T-cell (primary cell): ENCODE results near the gene CACTIN. TPM values are rescaled to one million over a fixed set of nuclear protein-coding genes. Genes with fewer than 3 reads are reported as not detected.
"Not testable (repeated sequence)": the region's sequence is repeated elsewhere in the genome, so short reads cannot be mapped to it uniquely, and the experiment has no call there.

Experiments used
- ATAC-seq, 4 experiments: fragments of 200-7000 bp in 3 of 4; fragments of 150-1000 bp in 1 of 4; cut with Tn5 transposase; replicated peaks in 1 of 4; 1 replicate in 3 of 4; 2 replicates in 1 of 4; pipeline ENCODE4 v1.10.0; 2021; ENCODE audit warnings: moderate library complexity in 3 of 4, mild to moderate bottlenecking in 2 of 4, moderate number of reproducible peaks in 1 of 4
- CTCF ChIA-PET, 2 donors: fragments of 300-600 bp; sonication (Branson Sonifier 250); formaldehyde crosslinking; loops; one replicate each; lab custom pipeline; 2022; ENCODE audit warnings: antibody characterized with exemption in 2 of 2; lab: Charles Lee
- POLR2A ChIA-PET, 2 donors: fragments of 300-600 bp; sonication (Branson Sonifier 250); formaldehyde crosslinking; loops; one replicate each; lab custom pipeline; 2022; ENCODE audit warnings: antibody characterized with exemption in 2 of 2; lab: Charles Lee
- DNase-seq, 35 experiments: peaks; one replicate each; pipeline versions ENCODE4 v3.0.0 to v3.0.0-alpha.2; 2013 to 2023
- H3K27ac ChIP-seq: one replicate; pipeline ENCODE4 v1.5.1; 2013; ENCODE audit warnings: low read length
- H3K27me3 ChIP-seq, 2 experiments: replicated peaks in 1 of 2; 1 replicate in 1 of 2; 2 replicates in 1 of 2; pipeline versions ENCODE4 v1.6.1 to v1.7.0; 2013; ENCODE audit warnings: low read length in 1 of 2, mixed read lengths in 1 of 2; ENCODE audit not compliant: control insufficient read depth in 2 of 2, insufficient read depth in 2 of 2; ENCODE audit errors: extremely low read depth in 1 of 2
- H3K36me3 ChIP-seq, 2 donors: 1 replicate in 1 of 2; 2 replicates in 1 of 2; pipeline versions ENCODE4 v1.6.1 to v1.7.0; 2013; ENCODE audit warnings: low read length in 1 of 2; ENCODE audit not compliant: control insufficient read depth in 2 of 2, insufficient read depth in 1 of 2; ENCODE audit errors: extremely low read depth in 1 of 2
- H3K4me1 ChIP-seq, 2 experiments: 1 replicate in 1 of 2; 2 replicates in 1 of 2; pipeline versions ENCODE4 v1.6.1 to v1.7.0; 2013; ENCODE audit warnings: low read length in 2 of 2, mixed read lengths in 1 of 2; ENCODE audit not compliant: insufficient read depth in 2 of 2, control insufficient read depth in 1 of 2; ENCODE audit errors: extremely low read depth in 1 of 2
- H3K4me3 ChIP-seq, 2 donors: 1 replicate in 1 of 2; 2 replicates in 1 of 2; pipeline versions ENCODE4 v1.5.1 to v1.7.0; 2013; ENCODE audit warnings: mild to moderate bottlenecking in 2 of 2, low read length in 1 of 2, moderate library complexity in 1 of 2; ENCODE audit not compliant: control insufficient read depth in 1 of 2; ENCODE audit errors: extremely low read depth in 1 of 2
- H3K9me3 ChIP-seq: 2 replicates; pipeline ENCODE4 v1.7.0; 2013
- H3K27ac Mint-ChIP-seq, 2 donors: one replicate each; pipeline ENCODE4 v1.8.0; 2020 to 2021; ENCODE audit warnings: mild to moderate bottlenecking in 2 of 2, mixed read lengths in 2 of 2
- H3K27me3 Mint-ChIP-seq, 2 donors: one replicate each; pipeline ENCODE4 v1.8.0; 2021 to 2022; ENCODE audit warnings: mixed read lengths in 2 of 2
- H3K36me3 Mint-ChIP-seq: one replicate; pipeline ENCODE4 v1.8.0; 2021; ENCODE audit warnings: mixed read lengths
- H3K4me1 Mint-ChIP-seq, 3 donors: one replicate each; pipeline ENCODE4 v1.8.0; 2020 to 2022; ENCODE audit warnings: mixed read lengths in 3 of 3, mild to moderate bottlenecking in 1 of 3
- H3K4me3 Mint-ChIP-seq, 3 donors: one replicate each; pipeline ENCODE4 v1.8.0; 2020 to 2022; ENCODE audit warnings: mild to moderate bottlenecking in 3 of 3, mixed read lengths in 3 of 3, moderate library complexity in 3 of 3
- H3K9me3 Mint-ChIP-seq, 3 donors: one replicate each; pipeline ENCODE4 v1.8.0; 2020 to 2022; ENCODE audit warnings: mixed read lengths in 3 of 3
- WGBS: methylation state at CpG from one replicate; pipeline ENCODE4 v1.1.5; 2013; ENCODE audit warnings: missing lambda C conversion rate; ENCODE audit not compliant: insufficient coverage; 5-methylcytosine and 5-hydroxymethylcytosine counted together
- total RNA-seq, 35 experiments: library from RNA in 6 of 35; stranded (reverse) in 6 of 35; fragments of 120-200 nt in 1 of 35; gene quantifications; one replicate each; pipeline versions ENCODE4 v1.2.1 to v1.2.4 and lab custom pipeline; 2013 to 2026

Gene CACTIN
- total RNA-seq, 5 donors from 2014 or later (not counting 1 experiment from before 2014, with no cell fraction given), result 25.9 to 59.0 (median 55.8) TPM

- ChIA-PET CTCF (interaction anchor here in 1 of 2 donors (0.6 kb wide), 1 partner anchor 188 kb away, joined by 4 read pairs; no protein-coding TSS in a partner anchor), POLR2A (no interaction called here)
- Mint-ChIP-seq H3K9me3 (no peaks in the 10 kb centered on the region), H3K27me3 (no peaks in the 10 kb centered on the region), H3K4me1 (no peaks in the 10 kb centered on the region), H3K36me3 (peaks cover 6% of the 10 kb centered on the region), H3K4me3 (no peak overlapping the region), H3K27ac (no peak overlapping the region)
- Histone ChIP-seq H3K9me3 (no peaks in the 10 kb centered on the region), H3K36me3 (peaks cover 18 to 34% of the 10 kb centered on the region in 2 donors), H3K4me3 (no peak overlapping the region), H3K27ac (no peak overlapping the region), H3K4me1 (no peaks in the 10 kb centered on the region), H3K27me3 (no peaks in the 10 kb centered on the region)
- ATAC-seq, result no peak
- DNase-seq, result no peak
- 98% methylated on average over 12 of the region's 14 CpGs for WGBS
Measured at GRCh38 chr19:3652422-3652821, 25.8 kb upstream of the CACTIN start.

- H3K27ac Mint-ChIP-seq, result no peak overlapping the region
- DNase-seq (no peak), ATAC-seq (no peak)
- Histone ChIP-seq H3K9me3 (no peaks in the 10 kb centered on the region), H3K27me3 (no peaks in the 10 kb centered on the region), H3K4me3 (no peak overlapping the region), H3K36me3 (peaks cover 11 to 29% of the 10 kb centered on the region in 2 donors), H3K27ac (no peak overlapping the region), H3K4me1 (no peaks in the 10 kb centered on the region)
- H3K4me1 Mint-ChIP-seq, result no peaks in the 10 kb centered on the region
- H3K4me3 Mint-ChIP-seq, result no peak overlapping the region
- CTCF ChIA-PET, result no interaction called here
- H3K36me3 Mint-ChIP-seq, result no peaks in the 10 kb centered on the region
- no peaks in the 10 kb centered on the region for H3K9me3 Mint-ChIP-seq
- POLR2A ChIA-PET, result no interaction called here
- no peaks in the 10 kb centered on the region for H3K27me3 Mint-ChIP-seq
- 96% methylated on average over 27 of the region's 33 CpGs for WGBS
Measured at GRCh38 chr19:3651684-3652083, 25.1 kb upstream of the CACTIN start.

GRCh38 chr19:3649888-3650287 lies 23.3 kb upstream of the CACTIN start:
- DNase-seq, result no peak
- Mint-ChIP-seq H3K27me3 (no peaks in the 10 kb centered on the region), H3K4me3 (no peak overlapping the region), H3K9me3 (no peaks in the 10 kb centered on the region), H3K36me3 (no peaks in the 10 kb centered on the region), H3K27ac (no peak overlapping the region), H3K4me1 (no peaks in the 10 kb centered on the region)
- no peak for ATAC-seq
- H3K36me3 ChIP-seq, result peaks cover 9 to 27% of the 10 kb centered on the region in 2 donors
- CTCF ChIA-PET, result no interaction called here
- WGBS, result 94% methylated on average over 15 of the region's 16 CpGs
- H3K27me3 ChIP-seq, result no peaks in the 10 kb centered on the region
- H3K4me3 ChIP-seq, result no peak overlapping the region
- no peaks in the 10 kb centered on the region for H3K4me1 ChIP-seq
- H3K27ac ChIP-seq, result no peak overlapping the region
- no peaks in the 10 kb centered on the region for H3K9me3 ChIP-seq
- POLR2A ChIA-PET, result no interaction called here

GRCh38 chr19:3648037-3648905 lies 21.7 kb upstream of the CACTIN start:
- Histone ChIP-seq H3K4me1 (no peaks in the 10 kb centered on the region), H3K36me3 (peaks cover 15 to 28% of the 10 kb centered on the region in 2 donors), H3K27ac (no peak overlapping the region), H3K4me3 (no peak overlapping the region), H3K27me3 (no peaks in the 10 kb centered on the region), H3K9me3 (no peaks in the 10 kb centered on the region)
- H3K4me3 Mint-ChIP-seq, result no peak overlapping the region
- H3K27me3 Mint-ChIP-seq, result no peaks in the 10 kb centered on the region
- ChIA-PET CTCF (no interaction called here), POLR2A (no interaction called here)
- ATAC-seq, result no peak
- H3K27ac Mint-ChIP-seq, result no peak overlapping the region
- H3K36me3 Mint-ChIP-seq, result no peaks in the 10 kb centered on the region
- no peak for DNase-seq
- no peaks in the 10 kb centered on the region for H3K4me1 Mint-ChIP-seq
- 98% methylated on average over 27 of the region's 33 CpGs for WGBS
- no peaks in the 10 kb centered on the region for H3K9me3 Mint-ChIP-seq

GRCh38 chr19:3647102-3647501 lies 20.5 kb upstream of the CACTIN start:
- H3K27ac ChIP-seq, H3K9me3 Mint-ChIP-seq, DNase-seq, H3K4me1 Mint-ChIP-seq, H3K27me3 ChIP-seq, ATAC-seq, H3K27ac Mint-ChIP-seq, POLR2A ChIA-PET, CTCF ChIA-PET, H3K4me3 Mint-ChIP-seq, H3K4me3 ChIP-seq, H3K36me3 Mint-ChIP-seq, H3K9me3 ChIP-seq, H3K27me3 Mint-ChIP-seq, H3K4me1 ChIP-seq: not testable (repeated sequence)
- WGBS, result 91% methylated on average over 5 of the region's 5 CpGs
- peaks cover 15 to 24% of the 10 kb centered on the region in 2 donors for H3K36me3 ChIP-seq

- H3K9me3 Mint-ChIP-seq, result no peaks in the 10 kb centered on the region
- Histone ChIP-seq H3K27ac (no peak overlapping the region), H3K4me3 (no peak overlapping the region), H3K36me3 (peaks cover 17 to 18% of the 10 kb centered on the region in 2 donors), H3K4me1 (no peaks in the 10 kb centered on the region), H3K27me3 (no peaks in the 10 kb centered on the region), H3K9me3 (no peaks in the 10 kb centered on the region)
- no peaks in the 10 kb centered on the region for H3K4me1 Mint-ChIP-seq
- CTCF ChIA-PET, result no interaction called here
- H3K36me3 Mint-ChIP-seq, result peaks cover 7% of the 10 kb centered on the region
- ATAC-seq, result no peak
- POLR2A ChIA-PET, result no interaction called here
- no peaks in the 10 kb centered on the region for H3K27me3 Mint-ChIP-seq
- H3K27ac Mint-ChIP-seq, result no peak overlapping the region
- no peak overlapping the region for H3K4me3 Mint-ChIP-seq
- DNase-seq, result no peak
- WGBS, result 95% methylated on average over 19 of the region's 23 CpGs
Measured at GRCh38 chr19:3646336-3647092, 19.9 kb upstream of the CACTIN start.
